Osteoblast (primary cell): ENCODE data around the gene NKAIN2. TPM values are rescaled to one million over a fixed set of nuclear protein-coding genes. Genes with fewer than 3 reads are reported as not detected.

Experiments used
- DNase-seq: peaks from one replicate; pipeline ENCODE4 v3.0.0; 2011; ENCODE audit warnings: low spot score, mixed read lengths; ENCODE audit not compliant: insufficient read length; ENCODE audit errors: missing footprints
- H2AFZ ChIP-seq: 2 replicates; pipeline ENCODE4 v1.6.0; 2011; ENCODE audit warnings: mild to moderate bottlenecking, low read length
- H3K27ac ChIP-seq: 2 replicates; pipeline ENCODE4 v1.5.1; 2011; ENCODE audit warnings: mild to moderate bottlenecking, low read depth, low read length, moderate library complexity
- H3K27me3 ChIP-seq: 2 replicates; pipeline ENCODE4 v1.6.0; 2012; ENCODE audit warnings: mild to moderate bottlenecking, control low read depth, inconsistent platforms, low read length, moderate library complexity; ENCODE audit not compliant: insufficient read depth
- H3K36me3 ChIP-seq: 2 replicates; pipeline ENCODE4 v1.5.1; 2011; ENCODE audit warnings: mild to moderate bottlenecking, low read length, control low read depth, moderate library complexity; ENCODE audit not compliant: insufficient read depth
- H3K4me1 ChIP-seq: 2 replicates; pipeline ENCODE4 v1.5.1; 2011; ENCODE audit warnings: mild to moderate bottlenecking, low read length, control low read depth, moderate library complexity; ENCODE audit not compliant: insufficient read depth
- H3K4me2 ChIP-seq: 2 replicates; pipeline ENCODE4 v1.6.0; 2011; ENCODE audit warnings: mild to moderate bottlenecking, low read length; ENCODE audit not compliant: insufficient read depth
- H3K4me3 ChIP-seq: fragments of 200-600 bp; sonication (generic); 3 replicates; pipeline ENCODE4 v1.5.1; 2012; ENCODE audit warnings: mild to moderate bottlenecking, low read length, inconsistent platforms; ENCODE audit not compliant: insufficient read depth
- H3K79me2 ChIP-seq: 2 replicates; pipeline ENCODE4 v1.6.0; 2012; ENCODE audit warnings: mild to moderate bottlenecking, low read length, control low read depth, inconsistent platforms; ENCODE audit not compliant: insufficient read depth
- H3K9me3 ChIP-seq: 2 replicates; pipeline ENCODE4 v1.5.1; 2011; ENCODE audit warnings: low read depth, low read length, control low read depth
- H4K20me1 ChIP-seq: 2 replicates; pipeline ENCODE4 v1.6.0; 2012; ENCODE audit warnings: mild to moderate bottlenecking, low read length, control low read depth; ENCODE audit not compliant: insufficient read depth
- CTCF ChIP-seq: IDR thresholded peaks from 2 replicates; pipeline ENCODE4 v1.5.1; 2011; ENCODE audit warnings: mild to moderate bottlenecking, low read depth, low read length, moderate library complexity; ENCODE audit errors: extremely low read depth
- total RNA-seq: library from RNA; depleted of rRNA; stranded (reverse); fragments of >200 nt; gene quantifications from 2 replicates; pipeline ENCODE4 v1.2.3, GENCODE V29; 2012

Gene NKAIN2
- total RNA-seq, 1 donor: under 0.01 TPM

- Histone ChIP-seq H3K4me1 (no peaks in the 10 kb centered on the region), H2AFZ (no peak overlapping the region), H3K36me3 (no peaks in the 10 kb centered on the region), H3K9me3 (no peaks in the 10 kb centered on the region), H3K27me3 (no peaks in the 10 kb centered on the region), H3K27ac (no peak overlapping the region), H3K4me3 (no peak overlapping the region), H3K79me2 (no peaks in the 10 kb centered on the region), H3K4me2 (no peak overlapping the region), H4K20me1 (no peaks in the 10 kb centered on the region)
- DNase-seq: no peak
- TF ChIP-seq CTCF: no peak
These were observed 276.8 kb downstream of the NKAIN2 start for GRCh38 chr6:124080483-124080882.

DNA sequence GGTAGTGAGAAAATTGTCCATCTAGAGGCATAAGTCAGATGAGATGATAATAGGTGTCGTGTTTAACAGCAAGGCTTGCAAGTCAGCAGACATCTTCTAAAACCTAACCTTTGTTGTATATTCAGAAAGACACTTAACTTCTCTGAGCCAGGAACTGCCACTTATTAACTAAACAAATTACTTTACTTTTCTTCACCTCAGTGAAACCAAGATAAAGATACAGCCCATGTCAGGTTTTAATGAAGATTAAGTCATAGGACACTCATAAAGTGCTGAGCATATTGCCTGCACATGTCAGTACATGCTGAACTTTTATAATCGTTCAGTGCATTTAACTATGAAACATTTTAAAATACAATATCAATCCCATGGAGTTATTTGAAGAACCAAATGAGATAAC lies 286.8 kb downstream of the NKAIN2 start:
- Histone ChIP-seq H3K9me3 (no peaks in the 10 kb centered on the region), H3K36me3 (no peaks in the 10 kb centered on the region), H3K4me2 (no peak overlapping the region), H4K20me1 (no peaks in the 10 kb centered on the region), H3K27ac (no peak overlapping the region), H3K4me1 (no peaks in the 10 kb centered on the region), H3K79me2 (no peaks in the 10 kb centered on the region), H2AFZ (no peak overlapping the region), H3K4me3 (no peak overlapping the region), H3K27me3 (no peaks in the 10 kb centered on the region)
- no peak for TF ChIP-seq CTCF
- DNase-seq: no peak

GRCh38 chr6:124099520-124099919 lies 295.9 kb downstream of the NKAIN2 start:
- H2AFZ ChIP-seq: no peak overlapping the region
- no peak for DNase-seq
- no peaks in the 10 kb centered on the region for H3K27me3 ChIP-seq
- no peak overlapping the region for H3K27ac ChIP-seq
- H4K20me1 ChIP-seq: no peaks in the 10 kb centered on the region
- H3K79me2 ChIP-seq: no peaks in the 10 kb centered on the region
- H3K4me3 ChIP-seq: no peak overlapping the region
- no peaks in the 10 kb centered on the region for H3K4me1 ChIP-seq
- no peaks in the 10 kb centered on the region for H3K9me3 ChIP-seq
- no peaks in the 10 kb centered on the region for H3K36me3 ChIP-seq
- TF ChIP-seq CTCF: no peak
- no peak overlapping the region for H3K4me2 ChIP-seq

GRCh38 chr6:124110514-124110913 lies 306.8 kb downstream of the NKAIN2 start:
- Histone ChIP-seq H4K20me1 (no peaks in the 10 kb centered on the region), H2AFZ (no peak overlapping the region), H3K4me3 (no peak overlapping the region), H3K4me2 (no peak overlapping the region), H3K9me3 (no peaks in the 10 kb centered on the region), H3K36me3 (no peaks in the 10 kb centered on the region), H3K27me3 (no peaks in the 10 kb centered on the region), H3K4me1 (no peaks in the 10 kb centered on the region), H3K27ac (no peak overlapping the region), H3K79me2 (no peaks in the 10 kb centered on the region)
- no peak for TF ChIP-seq CTCF
- DNase-seq: no peak
